SK-N-SH treated with all-trans-retinoic acid at 6 μM for 48 hours (cell line): ENCODE data around the gene AVPR1A.
"Not testable (repeated sequence)": the region's sequence is repeated elsewhere in the genome, so short reads cannot be mapped to it uniquely, and the experiment has no call there.

Source experiments
- ESRRG ChIP-seq: fragments of 250-450 bp; sonication (Bioruptor Pico); IDR thresholded peaks from 2 replicates; pipeline ENCODE4 v1.6.1; 2021; ENCODE audit warnings: mild to moderate bottlenecking
- GLIS3 ChIP-seq: fragments of 250-450 bp; sonication (Bioruptor Pico); IDR thresholded peaks from 2 replicates; pipeline ENCODE4 v1.5.0; 2020; ENCODE audit warnings: mild to moderate bottlenecking, moderate library complexity
- OSR1 ChIP-seq: fragments of 250-450 bp; sonication (Bioruptor Pico); IDR thresholded peaks from 2 replicates; pipeline ENCODE4 v1.8.0; 2022; ENCODE audit warnings: moderate library complexity, mild to moderate bottlenecking, inconsistent platforms

DNA sequence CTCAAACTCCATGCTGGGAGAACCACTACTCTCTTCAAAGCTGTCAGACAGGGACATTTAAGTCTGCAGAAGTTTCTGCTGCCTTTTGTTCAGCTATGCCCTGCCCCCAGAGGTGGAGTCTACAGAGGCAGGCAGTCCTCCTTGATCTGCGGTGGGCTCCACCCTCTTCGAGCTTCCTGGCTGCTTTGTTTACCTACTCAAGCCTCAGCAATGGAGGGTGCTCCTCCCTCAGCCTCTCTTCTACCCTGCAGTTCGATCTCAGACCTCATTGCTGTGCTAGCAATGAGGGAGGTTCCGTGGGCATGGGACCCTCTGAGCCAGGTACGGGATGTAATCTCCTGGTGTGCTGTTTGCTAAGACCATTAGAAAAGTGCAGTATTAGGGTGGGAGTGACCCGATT lies 16.7 kb upstream of the AVPR1A start:
- not testable (repeated sequence) for TF ChIP-seq GLIS3, ESRRG, OSR1 (CRISPR knock-in tag)
